SK-N-SH treated with all-trans-retinoic acid at 6 μM for 48 hours (cell line): Measurements from ENCODE around the gene KCNJ16.

ENCODE experiments used
- ATAC-seq: fragments of 200-7000 bp; cut with Tn5 transposase; 3 replicates; pipeline ENCODE4 v1.9.1; 2020; ENCODE audit warnings: mild to moderate bottlenecking, moderate library complexity
- ARNTL ChIP-seq: fragments of 450-650 bp; formaldehyde crosslinking; IDR thresholded peaks from 2 replicates; pipeline ENCODE4 v1.5.0; 2020; ENCODE audit warnings: low read depth, mild to moderate bottlenecking, moderate library complexity, borderline replicate concordance
- BACH2 ChIP-seq: fragments of 250-450 bp; sonication (Bioruptor Pico); IDR thresholded peaks from 2 replicates; pipeline ENCODE4 v1.9.0; 2021; ENCODE audit warnings: mild to moderate bottlenecking, borderline replicate concordance
- CSDC2 ChIP-seq: fragments of 250-450 bp; sonication (Bioruptor Pico); IDR thresholded peaks from 2 replicates; pipeline ENCODE4 v1.5.0; 2020; ENCODE audit warnings: mild to moderate bottlenecking, moderate library complexity
- ESRRG ChIP-seq: fragments of 250-450 bp; sonication (Bioruptor Pico); IDR thresholded peaks from 2 replicates; pipeline ENCODE4 v1.6.1; 2021; ENCODE audit warnings: mild to moderate bottlenecking
- GLIS3 ChIP-seq: fragments of 250-450 bp; sonication (Bioruptor Pico); IDR thresholded peaks from 2 replicates; pipeline ENCODE4 v1.5.0; 2020; ENCODE audit warnings: mild to moderate bottlenecking, moderate library complexity
- ISL1 ChIP-seq: fragments of 250-450 bp; sonication (Bioruptor Pico); IDR thresholded peaks from 2 replicates; pipeline ENCODE4 v2.1.2; 2022; ENCODE audit warnings: mild to moderate bottlenecking, moderate library complexity
- OSR1 ChIP-seq: fragments of 250-450 bp; sonication (Bioruptor Pico); IDR thresholded peaks from 2 replicates; pipeline ENCODE4 v1.8.0; 2022; ENCODE audit warnings: moderate library complexity, mild to moderate bottlenecking, inconsistent platforms
- POU6F1 ChIP-seq: fragments of 250-450 bp; sonication (Bioruptor Pico); IDR thresholded peaks from 2 replicates; pipeline ENCODE4 v1.8.0; 2021; ENCODE audit warnings: low read depth, mild to moderate bottlenecking, moderate library complexity, borderline replicate concordance
- PPARA ChIP-seq: fragments of 250-450 bp; sonication (Bioruptor Pico); IDR thresholded peaks from 2 replicates; pipeline ENCODE4 v1.5.0; 2020; ENCODE audit warnings: mild to moderate bottlenecking, borderline replicate concordance
- SNAI2 ChIP-seq: fragments of 250-450 bp; sonication (Bioruptor Pico); IDR thresholded peaks from 2 replicates; pipeline ENCODE4 v1.5.0; 2020; ENCODE audit warnings: mild to moderate bottlenecking, moderate library complexity
- TCF4 ChIP-seq: fragments of 250-450 bp; sonication (Bioruptor Pico); IDR thresholded peaks from 2 replicates; pipeline ENCODE4 v1.8.0; 2021; ENCODE audit warnings: mild to moderate bottlenecking, moderate library complexity, borderline replicate concordance
- TOX ChIP-seq: fragments of 250-450 bp; sonication (Bioruptor Pico); IDR thresholded peaks from 2 replicates; pipeline ENCODE4 v1.8.0; 2021; ENCODE audit warnings: mild to moderate bottlenecking, moderate library complexity, borderline replicate concordance
- TSHZ2 ChIP-seq: fragments of 250-450 bp; sonication (Bioruptor Pico); IDR thresholded peaks from 2 replicates; pipeline ENCODE4 v1.5.0; 2020; ENCODE audit warnings: mild to moderate bottlenecking, moderate library complexity
- ZC3H10 ChIP-seq: fragments of 250-450 bp; sonication (Bioruptor Pico); IDR thresholded peaks from 2 replicates; pipeline ENCODE4 v1.5.1; 2021; ENCODE audit warnings: mild to moderate bottlenecking, moderate library complexity
- ZFP3 ChIP-seq: fragments of 250-450 bp; sonication (Bioruptor Pico); IDR thresholded peaks from 2 replicates; pipeline ENCODE4 v1.5.0; 2020; ENCODE audit warnings: mild to moderate bottlenecking, moderate library complexity
- ZFP30 ChIP-seq: fragments of 450-650 bp; formaldehyde crosslinking; IDR thresholded peaks from 2 replicates; pipeline ENCODE4 v1.5.0; 2022; ENCODE audit warnings: mild to moderate bottlenecking, moderate library complexity
- ZNF565 ChIP-seq: fragments of 450-650 bp; formaldehyde crosslinking; conservative IDR thresholded peaks from 2 replicates; pipeline ENCODE4 v1.5.0; 2020; ENCODE audit warnings: low read depth, mild to moderate bottlenecking, moderate library complexity
- ZNF70 ChIP-seq: fragments of 450-650 bp; formaldehyde crosslinking; IDR thresholded peaks from 2 replicates; pipeline ENCODE4 v1.5.0; 2020; ENCODE audit warnings: mild to moderate bottlenecking, moderate library complexity
- ZNF8 ChIP-seq: fragments of 450-650 bp; formaldehyde crosslinking; IDR thresholded peaks from 2 replicates; pipeline ENCODE4 v1.5.0; 2020; ENCODE audit warnings: mild to moderate bottlenecking, moderate library complexity
- TF ChIP-seq, protein P1 (sequence below): fragments of 250-450 bp; sonication (Bioruptor Pico); IDR thresholded peaks from 2 replicates; pipeline ENCODE4 v1.8.0; 2020; ENCODE audit warnings: mild to moderate bottlenecking, moderate library complexity, borderline replicate concordance
- TF ChIP-seq, protein P2 (sequence below): fragments of 250-450 bp; sonication (Bioruptor Pico); IDR thresholded peaks from 2 replicates; pipeline ENCODE4 v1.5.1; 2021; ENCODE audit warnings: mild to moderate bottlenecking, moderate library complexity
- TF ChIP-seq, protein P3 (sequence below): fragments of 250-450 bp; sonication (Bioruptor Pico); IDR thresholded peaks from 2 replicates; pipeline ENCODE4 v1.5.1; 2020; ENCODE audit warnings: low read depth, mild to moderate bottlenecking, moderate library complexity

The KCNJ16 gene

GRCh38 chr17:70099294-70099693 lies 24.3 kb downstream of the KCNJ16 start:
- no peak for ATAC-seq
- TF ChIP-seq GLIS3 (CRISPR knock-in tag) (no peak), CSDC2 (CRISPR knock-in tag) (no peak), ZNF70 (no peak), TSHZ2 (CRISPR knock-in tag) (no peak), ZFP3 (no peak), TOX (no peak), ESRRG (CRISPR knock-in tag) (no peak), BACH2 (CRISPR knock-in tag) (no peak), PPARA (no peak), ZNF8 (no peak)
- TF ChIP-seq, protein P1, sequence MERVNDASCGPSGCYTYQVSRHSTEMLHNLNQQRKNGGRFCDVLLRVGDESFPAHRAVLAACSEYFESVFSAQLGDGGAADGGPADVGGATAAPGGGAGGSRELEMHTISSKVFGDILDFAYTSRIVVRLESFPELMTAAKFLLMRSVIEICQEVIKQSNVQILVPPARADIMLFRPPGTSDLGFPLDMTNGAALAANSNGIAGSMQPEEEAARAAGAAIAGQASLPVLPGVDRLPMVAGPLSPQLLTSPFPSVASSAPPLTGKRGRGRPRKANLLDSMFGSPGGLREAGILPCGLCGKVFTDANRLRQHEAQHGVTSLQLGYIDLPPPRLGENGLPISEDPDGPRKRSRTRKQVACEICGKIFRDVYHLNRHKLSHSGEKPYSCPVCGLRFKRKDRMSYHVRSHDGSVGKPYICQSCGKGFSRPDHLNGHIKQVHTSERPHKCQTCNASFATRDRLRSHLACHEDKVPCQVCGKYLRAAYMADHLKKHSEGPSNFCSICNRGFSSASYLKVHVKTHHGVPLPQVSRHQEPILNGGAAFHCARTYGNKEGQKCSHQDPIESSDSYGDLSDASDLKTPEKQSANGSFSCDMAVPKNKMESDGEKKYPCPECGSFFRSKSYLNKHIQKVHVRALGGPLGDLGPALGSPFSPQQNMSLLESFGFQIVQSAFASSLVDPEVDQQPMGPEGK (CRISPR knock-in tag): no peak

DNA sequence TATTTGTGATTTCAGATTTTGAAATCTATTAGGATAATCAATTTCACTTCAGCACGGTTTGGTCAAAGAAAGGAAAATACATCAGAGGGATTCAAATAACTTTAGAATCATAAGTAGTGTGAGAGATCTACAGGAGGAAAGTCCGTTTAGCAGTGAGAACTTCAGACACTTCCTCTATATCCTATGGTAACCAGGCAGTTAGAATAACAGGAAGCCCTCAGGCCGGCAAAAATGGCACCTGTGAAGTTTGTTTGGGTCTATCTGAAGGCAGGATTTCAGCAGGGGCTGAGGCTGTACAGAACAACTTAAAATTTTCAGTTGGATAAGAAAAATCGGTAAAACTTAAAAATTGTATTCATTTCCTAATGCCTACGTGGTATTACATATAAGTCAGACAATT lies 24.9 kb downstream of the KCNJ16 start:
- TF ChIP-seq ZFP3 (no peak), GLIS3 (CRISPR knock-in tag) (no peak), ZNF565 (no peak), PPARA (no peak), ESRRG (CRISPR knock-in tag) (no peak)
- TF ChIP-seq, all 23 proteins: peak for 0
- no peak for ATAC-seq

GRCh38 chr17:70100983-70101382 lies 26.0 kb downstream of the KCNJ16 start:
- ATAC-seq: 0 out of 3 replicates have a peak, but pooled peaks have one; percentile 53
- TF ChIP-seq BACH2 (CRISPR knock-in tag) (no peak), SNAI2 (CRISPR knock-in tag) (no peak), CSDC2 (CRISPR knock-in tag) (no peak), ISL1 (no peak), ARNTL (CRISPR knock-in tag) (no peak), ZNF70 (no peak), TCF4 (CRISPR knock-in tag) (no peak)
- TF ChIP-seq, protein P2, sequence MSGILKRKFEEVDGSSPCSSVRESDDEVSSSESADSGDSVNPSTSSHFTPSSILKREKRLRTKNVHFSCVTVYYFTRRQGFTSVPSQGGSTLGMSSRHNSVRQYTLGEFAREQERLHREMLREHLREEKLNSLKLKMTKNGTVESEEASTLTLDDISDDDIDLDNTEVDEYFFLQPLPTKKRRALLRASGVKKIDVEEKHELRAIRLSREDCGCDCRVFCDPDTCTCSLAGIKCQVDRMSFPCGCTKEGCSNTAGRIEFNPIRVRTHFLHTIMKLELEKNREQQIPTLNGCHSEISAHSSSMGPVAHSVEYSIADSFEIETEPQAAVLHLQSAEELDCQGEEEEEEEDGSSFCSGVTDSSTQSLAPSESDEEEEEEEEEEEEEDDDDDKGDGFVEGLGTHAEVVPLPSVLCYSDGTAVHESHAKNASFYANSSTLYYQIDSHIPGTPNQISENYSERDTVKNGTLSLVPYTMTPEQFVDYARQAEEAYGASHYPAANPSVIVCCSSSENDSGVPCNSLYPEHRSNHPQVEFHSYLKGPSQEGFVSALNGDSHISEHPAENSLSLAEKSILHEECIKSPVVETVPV (CRISPR knock-in tag): no peak
- TF ChIP-seq, protein P3, sequence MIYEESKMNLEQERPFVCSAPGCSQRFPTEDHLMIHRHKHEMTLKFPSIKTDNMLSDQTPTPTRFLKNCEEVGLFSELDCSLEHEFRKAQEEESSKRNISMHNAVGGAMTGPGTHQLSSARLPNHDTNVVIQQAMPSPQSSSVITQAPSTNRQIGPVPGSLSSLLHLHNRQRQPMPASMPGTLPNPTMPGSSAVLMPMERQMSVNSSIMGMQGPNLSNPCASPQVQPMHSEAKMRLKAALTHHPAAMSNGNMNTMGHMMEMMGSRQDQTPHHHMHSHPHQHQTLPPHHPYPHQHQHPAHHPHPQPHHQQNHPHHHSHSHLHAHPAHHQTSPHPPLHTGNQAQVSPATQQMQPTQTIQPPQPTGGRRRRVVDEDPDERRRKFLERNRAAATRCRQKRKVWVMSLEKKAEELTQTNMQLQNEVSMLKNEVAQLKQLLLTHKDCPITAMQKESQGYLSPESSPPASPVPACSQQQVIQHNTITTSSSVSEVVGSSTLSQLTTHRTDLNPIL (CRISPR knock-in tag): no peak

DNA sequence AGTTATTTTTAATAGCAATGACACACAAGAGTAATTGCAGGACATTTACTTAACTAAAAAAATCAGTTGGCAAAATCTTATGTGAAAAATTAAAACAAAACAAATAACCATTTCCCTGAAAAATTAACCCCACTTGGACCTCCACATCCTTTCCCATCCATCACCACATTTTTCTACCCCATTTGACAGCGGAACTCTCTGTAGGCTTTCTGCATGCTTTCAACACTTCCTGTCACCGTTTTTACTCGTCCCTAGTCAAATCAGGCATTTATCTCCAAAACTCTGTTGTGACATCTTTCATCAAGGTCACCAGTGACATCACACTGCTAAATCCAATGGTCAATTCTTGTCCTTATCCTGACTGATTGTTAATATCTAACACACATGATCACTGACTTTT lies 27.5 kb downstream of the KCNJ16 start:
- ATAC-seq: no peak
- TF ChIP-seq PPARA: no peak
- TF ChIP-seq ZNF70: no peak
- no peak for TF ChIP-seq GLIS3 (CRISPR knock-in tag)
- TF ChIP-seq, protein P2 (CRISPR knock-in tag): no peak
- TF ChIP-seq CSDC2 (CRISPR knock-in tag): no peak
- no peak for TF ChIP-seq BACH2 (CRISPR knock-in tag)
- no peak for TF ChIP-seq TCF4 (CRISPR knock-in tag)
- TF ChIP-seq POU6F1: no peak
- TF ChIP-seq ISL1: no peak
- TF ChIP-seq ZC3H10 (CRISPR knock-in tag): no peak
- TF ChIP-seq ZFP30 (CRISPR knock-in tag): no peak
- no peak for TF ChIP-seq TOX
- TF ChIP-seq OSR1 (CRISPR knock-in tag): no peak
- no peak for TF ChIP-seq TSHZ2 (CRISPR knock-in tag)
